Measurements from ENCODE around the gene KCNN3. TPM values are rescaled to one million over a fixed set of nuclear protein-coding genes. Genes with fewer than 3 reads are reported as not detected.

KCNN3 gene
- total RNA-seq, 2 experiments from 2014 or later: 0.11 TPM; not detected in 1

DNA sequence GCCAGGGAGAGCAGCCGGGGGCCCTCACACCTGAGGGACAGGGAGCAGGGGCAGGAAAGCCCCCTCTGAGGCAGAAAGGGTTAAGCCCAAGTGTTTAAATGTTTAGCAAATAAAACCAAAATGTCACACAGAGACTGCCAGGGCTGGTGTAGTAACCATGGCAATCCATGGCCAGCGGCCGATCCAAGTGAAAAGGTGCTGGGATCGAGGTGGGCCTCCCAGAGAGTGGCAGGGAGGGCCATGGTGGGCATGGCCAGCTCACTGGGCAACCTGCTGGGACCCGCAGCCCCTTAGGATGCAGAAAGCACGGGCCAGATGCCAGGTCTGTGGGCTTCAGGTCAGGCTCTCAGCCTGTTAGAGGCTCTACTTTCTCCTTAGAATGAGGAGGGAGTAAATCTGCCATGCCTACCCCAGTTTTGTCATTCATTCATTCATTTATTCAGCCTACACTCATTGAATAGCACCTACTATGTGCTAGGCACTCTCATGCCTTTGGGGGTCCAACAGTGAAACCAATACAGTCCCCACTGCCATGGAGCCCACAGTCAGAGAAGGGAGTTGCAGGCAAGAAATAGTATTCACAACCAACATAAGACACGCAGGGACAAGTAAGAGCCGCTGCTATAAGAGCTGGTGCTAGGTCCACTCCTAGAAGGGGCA, 56.1 kb downstream of the KCNN3 start:
- no peak overlapping the region for H3K4me3 Mint-ChIP-seq
- intact Hi-C loops (cut with micrococcal nuclease): no loop called here
- TF ChIP-seq, protein P1, sequence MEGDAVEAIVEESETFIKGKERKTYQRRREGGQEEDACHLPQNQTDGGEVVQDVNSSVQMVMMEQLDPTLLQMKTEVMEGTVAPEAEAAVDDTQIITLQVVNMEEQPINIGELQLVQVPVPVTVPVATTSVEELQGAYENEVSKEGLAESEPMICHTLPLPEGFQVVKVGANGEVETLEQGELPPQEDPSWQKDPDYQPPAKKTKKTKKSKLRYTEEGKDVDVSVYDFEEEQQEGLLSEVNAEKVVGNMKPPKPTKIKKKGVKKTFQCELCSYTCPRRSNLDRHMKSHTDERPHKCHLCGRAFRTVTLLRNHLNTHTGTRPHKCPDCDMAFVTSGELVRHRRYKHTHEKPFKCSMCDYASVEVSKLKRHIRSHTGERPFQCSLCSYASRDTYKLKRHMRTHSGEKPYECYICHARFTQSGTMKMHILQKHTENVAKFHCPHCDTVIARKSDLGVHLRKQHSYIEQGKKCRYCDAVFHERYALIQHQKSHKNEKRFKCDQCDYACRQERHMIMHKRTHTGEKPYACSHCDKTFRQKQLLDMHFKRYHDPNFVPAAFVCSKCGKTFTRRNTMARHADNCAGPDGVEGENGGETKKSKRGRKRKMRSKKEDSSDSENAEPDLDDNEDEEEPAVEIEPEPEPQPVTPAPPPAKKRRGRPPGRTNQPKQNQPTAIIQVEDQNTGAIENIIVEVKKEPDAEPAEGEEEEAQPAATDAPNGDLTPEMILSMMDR (IDR thresholded peaks at IDR 0.05): no peak
- H3K4me1 Mint-ChIP-seq (ENCODE audit: low read depth): peaks cover 17% of the 10 kb centered on the region
- no peaks in the 10 kb centered on the region for H3K27me3 Mint-ChIP-seq
- POLR2A ChIA-PET: interaction anchor here (1.1 to 1.2 kb wide), 2 partner anchors 8 to 53 kb away, joined by 3 read pairs; no protein-coding TSS in a partner anchor
- H3K9me3 Mint-ChIP-seq: no peaks in the 10 kb centered on the region
- CTCF ChIA-PET: no interaction called here
- no peaks in the 10 kb centered on the region for H3K36me3 Mint-ChIP-seq (ENCODE audit: low read depth)
- no peak for DNase-seq
- no peak overlapping the region for H3K27ac Mint-ChIP-seq
- no peak for ATAC-seq

DNA sequence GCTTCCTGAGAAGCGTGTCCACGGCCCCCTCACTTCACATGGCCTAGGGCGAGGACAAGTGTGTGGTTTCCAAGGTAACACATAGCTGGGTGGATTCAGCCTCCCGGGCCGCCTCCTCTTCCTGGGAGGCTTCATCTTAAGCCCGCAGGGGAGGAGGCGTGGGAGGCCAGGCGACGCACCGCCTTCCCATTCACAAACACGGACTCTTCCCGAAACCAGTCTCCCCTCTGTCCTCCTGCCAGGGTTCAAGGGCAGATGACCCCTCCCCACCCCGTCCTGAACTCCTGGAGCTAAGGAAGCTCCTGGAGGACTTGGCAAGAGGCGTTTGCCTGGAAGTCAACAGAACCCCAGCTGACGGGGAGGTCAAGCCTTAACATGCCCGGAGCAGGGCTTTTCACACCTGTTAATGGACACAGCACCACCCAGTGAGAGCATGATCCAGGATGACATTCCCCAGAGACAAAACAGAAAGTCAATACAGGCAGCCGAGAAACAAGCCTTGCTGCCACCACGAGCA, 56.7 kb downstream of the KCNN3 start:
- H3K9me3 Mint-ChIP-seq: no peaks in the 10 kb centered on the region
- ChIA-PET CTCF (no interaction called here), POLR2A (interaction anchor here (0.9 to 1.3 kb wide), 2 partner anchors 10 to 12 kb away, joined by 3 to 4 read pairs; no protein-coding TSS in a partner anchor)
- no peaks in the 10 kb centered on the region for H3K36me3 Mint-ChIP-seq (ENCODE audit: low read depth)
- H3K4me3 Mint-ChIP-seq: no peak overlapping the region
- TF ChIP-seq, protein P1 (IDR thresholded peaks at IDR 0.05): no peak
- no peak overlapping the region for H3K27ac Mint-ChIP-seq
- ATAC-seq (no peak), DNase-seq (no peak)
- H3K27me3 Mint-ChIP-seq: no peaks in the 10 kb centered on the region
- peaks cover 18% of the 10 kb centered on the region for H3K4me1 Mint-ChIP-seq (ENCODE audit: low read depth)
- intact Hi-C loops (cut with micrococcal nuclease): no loop called here

DNA sequence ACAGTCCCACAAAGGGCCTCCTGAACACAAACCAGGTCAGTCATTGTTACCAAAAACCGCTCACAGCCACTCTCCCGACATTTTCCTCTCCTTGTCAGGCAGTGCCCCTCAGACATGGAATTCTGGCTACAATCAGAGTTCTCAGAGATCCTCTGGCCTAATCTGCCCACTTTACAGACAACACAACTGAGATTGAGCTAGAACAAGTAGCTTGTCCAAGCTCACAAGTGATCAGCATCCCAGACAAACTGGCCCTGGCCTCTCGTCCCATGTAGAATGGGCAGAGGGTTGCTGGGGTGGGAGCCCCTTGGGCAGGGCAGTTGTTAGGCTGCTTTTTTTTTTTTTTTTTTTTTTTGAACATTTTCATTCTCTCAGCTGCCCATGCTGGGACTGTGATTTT, 57.2 kb downstream of the KCNN3 start:
- CTCF ChIA-PET: no interaction called here

DNA sequence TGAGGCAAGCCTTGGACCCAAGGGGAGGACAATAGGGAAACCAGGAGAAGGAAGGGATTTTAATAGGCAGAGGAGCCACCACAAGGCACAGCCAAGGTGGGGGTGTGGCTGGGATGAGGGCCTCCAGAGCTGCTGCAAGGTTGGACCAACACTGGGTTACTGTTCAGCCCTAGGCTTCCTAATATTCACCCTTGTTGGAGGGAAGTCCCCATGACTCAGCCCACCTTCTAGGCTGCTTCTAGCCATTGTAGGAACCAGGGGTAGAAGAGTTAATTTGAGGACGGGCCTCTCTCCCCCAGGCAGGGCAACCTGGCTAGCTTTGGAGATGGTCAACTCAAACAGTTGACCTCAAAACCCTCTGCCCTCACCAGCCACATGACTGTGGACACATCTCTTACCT, 59.5 kb downstream of the KCNN3 start:
- H3K27me3 Mint-ChIP-seq: peaks cover 2% of the 10 kb centered on the region
- ChIA-PET POLR2A (interaction anchor here (1.1 kb wide), 1 partner anchor 19 kb away, joined by 3 read pairs; no protein-coding TSS in a partner anchor), CTCF (interaction anchor here (1.1 kb wide), 1 partner anchor 10 kb away, joined by 5 read pairs; no protein-coding TSS in a partner anchor)
- no peak overlapping the region for H3K27ac Mint-ChIP-seq
- intact Hi-C loops (cut with micrococcal nuclease): no loop called here
- peak; percentile 59 for DNase-seq
- peak; percentile 86 for ATAC-seq
- no peaks in the 10 kb centered on the region for H3K9me3 Mint-ChIP-seq
- H3K4me3 Mint-ChIP-seq: no peak overlapping the region
- TF ChIP-seq, protein P1 (IDR thresholded peaks at IDR 0.05): no peak
- no peaks in the 10 kb centered on the region for H3K36me3 Mint-ChIP-seq (ENCODE audit: low read depth)
- peaks cover 18% of the 10 kb centered on the region for H3K4me1 Mint-ChIP-seq (ENCODE audit: low read depth)

More for the DNA sequence above, 57.2 kb downstream of the KCNN3 start:
- TF ChIP-seq, protein P1 (IDR thresholded peaks at IDR 0.05): no peak
- no peaks in the 10 kb centered on the region for H3K36me3 Mint-ChIP-seq (ENCODE audit: low read depth)
- intact Hi-C loops (cut with micrococcal nuclease): no loop called here
- POLR2A ChIA-PET: interaction anchor here (0.9 to 1.3 kb wide), 2 partner anchors 10 to 12 kb away, joined by 3 to 4 read pairs; no protein-coding TSS in a partner anchor
- H3K9me3 Mint-ChIP-seq: no peaks in the 10 kb centered on the region
- H3K27ac Mint-ChIP-seq: no peak overlapping the region
- H3K4me1 Mint-ChIP-seq (ENCODE audit: low read depth): peaks cover 18% of the 10 kb centered on the region
- DNase-seq: no peak
- no peak overlapping the region for H3K4me3 Mint-ChIP-seq
- no peak for ATAC-seq
- no peaks in the 10 kb centered on the region for H3K27me3 Mint-ChIP-seq

Measured in activated CD8-positive, alpha-beta T cell treated with anti-CD3 and anti-CD28 coated beads for 36 hours (primary cell).